ENCODE data around the gene CYFIP2. TPM values are rescaled to one million over a fixed set of nuclear protein-coding genes. Genes with fewer than 3 reads are reported as not detected.
A peak's percentile ranks its signal among the peaks of the same experiment; 100 is the strongest.

CYFIP2 gene
- total RNA-seq = 98.9 TPM
- 102 TPM for polyA plus RNA-seq
- long read RNA-seq, donor 1, full-length matches to known transcripts = 1 of 1 reads
- long read RNA-seq, donor 1, partial matches to known transcripts = 0 of 1 reads
- long read RNA-seq, donor 1, other reads (novel, unspliced or antisense) = 0 of 1 reads
- long read RNA-seq, donor 2 = 0 reads
- long read RNA-seq, donor 3, full-length matches to known transcripts = 16 of 16 reads
- long read RNA-seq, donor 3, partial matches to known transcripts = 0 of 16 reads
- long read RNA-seq, donor 3, other reads (novel, unspliced or antisense) = 0 of 16 reads
- long read RNA-seq, donor 4, full-length matches to known transcripts = 4 of 14 reads
- long read RNA-seq, donor 4, partial matches to known transcripts = 10 of 14 reads
- long read RNA-seq, donor 4, other reads (novel, unspliced or antisense) = 0 of 14 reads
- long read RNA-seq, donor 5, full-length matches to known transcripts = 20 of 35 reads
- long read RNA-seq, donor 5, partial matches to known transcripts = 15 of 35 reads
- long read RNA-seq, donor 5, other reads (novel, unspliced or antisense) = 0 of 35 reads
- long read RNA-seq, donor 6, full-length matches to known transcripts = 7 of 27 reads
- long read RNA-seq, donor 6, partial matches to known transcripts = 20 of 27 reads
- long read RNA-seq, donor 6, other reads (novel, unspliced or antisense) = 0 of 27 reads
- long read RNA-seq, donor 7, full-length matches to known transcripts = 10 of 21 reads
- long read RNA-seq, donor 7, partial matches to known transcripts = 11 of 21 reads
- long read RNA-seq, donor 7, other reads (novel, unspliced or antisense) = 0 of 21 reads
- long read RNA-seq, donor 8, full-length matches to known transcripts = 9 of 14 reads
- long read RNA-seq, donor 8, partial matches to known transcripts = 5 of 14 reads
- long read RNA-seq, donor 8, other reads (novel, unspliced or antisense) = 0 of 14 reads
- long read RNA-seq, donor 9, full-length matches to known transcripts = 6 of 12 reads
- long read RNA-seq, donor 9, partial matches to known transcripts = 6 of 12 reads
- long read RNA-seq, donor 9, other reads (novel, unspliced or antisense) = 0 of 12 reads
- long read RNA-seq, donor 10, full-length matches to known transcripts = 11 of 22 reads
- long read RNA-seq, donor 10, partial matches to known transcripts = 11 of 22 reads
- long read RNA-seq, donor 10, other reads (novel, unspliced or antisense) = 0 of 22 reads

- Histone ChIP-seq H3K4me3 (ENCODE audit: low read length in 2 of 2) (peak within 1 kb of the TSS; percentile 70 to 96), H3K4me1 (ENCODE audit: control insufficient read depth in 2 of 2, insufficient read depth in 2 of 2, low read length in 2 of 2) (peaks cover 48 to 65% of the 10 kb centered on the region in 2 donors), H3K27ac (ENCODE audit: low read depth in 1 of 2, low read length in 1 of 2) (peak within 1 kb of the TSS; percentile 94 to 99), H3K27me3 (ENCODE audit: control insufficient read depth in 2 of 2, insufficient read depth in 1 of 2, low read length in 1 of 2) (no peaks in the 10 kb centered on the region), H3K9me3 (ENCODE audit: control insufficient read depth in 2 of 2, insufficient read depth in 1 of 2, low read length in 1 of 2) (peaks cover 0 to 11% of the 10 kb centered on the region in 2 donors), H3K36me3 (ENCODE audit: control insufficient read depth in 2 of 2, insufficient read depth in 2 of 2, low read length in 1 of 2) (peaks cover 0 to 28% of the 10 kb centered on the region in 2 donors)
- WGBS = under 1% methylated on average over 58 of the region's 58 CpGs
- peak in 7 of 9 donors; percentile 64 to 92 (median 79) for DNase-seq (ENCODE audit: low read depth in 6 of 9, low spot score in 9 of 9)
Measured at GRCh38 chr5:157265714-157266285, at the start of gene CYFIP2. Gene CYFIP2, plus strand, starts transcription at chr5:157266123. Its CDS starts 19,239 bp downstream, at chr5:157285362.

- 92% methylated on average over 6 of the region's 6 CpGs for WGBS
Measured at GRCh38 chr5:157216391-157217142, 49.4 kb upstream of the CYFIP2 start.

GRCh38 chr5:157217289-157218024 is 48.5 kb upstream of the CYFIP2 start:
- Histone ChIP-seq H3K9me3 (ENCODE audit: control insufficient read depth in 2 of 2, insufficient read depth in 1 of 2, low read length in 1 of 2) (no peaks in the 10 kb centered on the region), H3K4me3 (ENCODE audit: low read length in 2 of 2) (no peak overlapping the region), H3K36me3 (ENCODE audit: control insufficient read depth in 2 of 2, insufficient read depth in 2 of 2, low read length in 1 of 2) (peaks cover 90 to 97% of the 10 kb centered on the region in 2 donors), H3K27ac (ENCODE audit: low read depth in 1 of 2, low read length in 1 of 2) (peak overlapping the region; percentile 77 to 92), H3K4me1 (ENCODE audit: control insufficient read depth in 2 of 2, insufficient read depth in 2 of 2, low read length in 2 of 2) (peaks cover 34 to 59% of the 10 kb centered on the region in 2 donors), H3K27me3 (ENCODE audit: control insufficient read depth in 2 of 2, insufficient read depth in 1 of 2, low read length in 1 of 2) (no peaks in the 10 kb centered on the region)
- 19% methylated on average over 5 of the region's 5 CpGs for WGBS
- peak in 4 of 9 donors; percentile 18 to 63 (median 29) for DNase-seq (ENCODE audit: low read depth in 6 of 9, low spot score in 9 of 9)

More at GRCh38 chr5:157216391-157217142, 49.4 kb upstream of the CYFIP2 start:
- Histone ChIP-seq H3K4me3 (ENCODE audit: low read length in 2 of 2) (no peak overlapping the region), H3K27ac (ENCODE audit: low read depth in 1 of 2, low read length in 1 of 2) (peak overlapping the region; percentile 12 to 92), H3K4me1 (ENCODE audit: control insufficient read depth in 2 of 2, insufficient read depth in 2 of 2, low read length in 2 of 2) (peaks cover 31 to 58% of the 10 kb centered on the region in 2 donors), H3K27me3 (ENCODE audit: control insufficient read depth in 2 of 2, insufficient read depth in 1 of 2, low read length in 1 of 2) (no peaks in the 10 kb centered on the region), H3K9me3 (ENCODE audit: control insufficient read depth in 2 of 2, insufficient read depth in 1 of 2, low read length in 1 of 2) (no peaks in the 10 kb centered on the region), H3K36me3 (ENCODE audit: control insufficient read depth in 2 of 2, insufficient read depth in 2 of 2, low read length in 1 of 2) (peaks cover 90 to 97% of the 10 kb centered on the region in 2 donors)
- no peak for DNase-seq (ENCODE audit: low read depth in 6 of 9, low spot score in 9 of 9)

- 81% methylated on average over 9 of the region's 9 CpGs for WGBS
- no peak overlapping the region for H3K4me3 ChIP-seq (ENCODE audit: low read length in 2 of 2)
- no peak for DNase-seq (ENCODE audit: low read depth in 6 of 9, low spot score in 9 of 9)
- H3K27ac ChIP-seq (ENCODE audit: low read depth in 1 of 2, low read length in 1 of 2) = no peak overlapping the region
- H3K4me1 ChIP-seq (ENCODE audit: control insufficient read depth in 2 of 2, insufficient read depth in 2 of 2, low read length in 2 of 2) = peaks cover 26 to 50% of the 10 kb centered on the region in 2 donors
- no peaks in the 10 kb centered on the region for H3K9me3 ChIP-seq (ENCODE audit: control insufficient read depth in 2 of 2, insufficient read depth in 1 of 2, low read length in 1 of 2)
- peaks cover 85 to 97% of the 10 kb centered on the region in 2 donors for H3K36me3 ChIP-seq (ENCODE audit: control insufficient read depth in 2 of 2, insufficient read depth in 2 of 2, low read length in 1 of 2)
- no peaks in the 10 kb centered on the region for H3K27me3 ChIP-seq (ENCODE audit: control insufficient read depth in 2 of 2, insufficient read depth in 1 of 2, low read length in 1 of 2)
Measured at GRCh38 chr5:157219491-157220271, 46.2 kb upstream of the CYFIP2 start.

GRCh38 chr5:157221959-157222358 is 44.0 kb upstream of the CYFIP2 start:
- Histone ChIP-seq H3K27me3 (ENCODE audit: control insufficient read depth in 2 of 2, insufficient read depth in 1 of 2, low read length in 1 of 2) (no peaks in the 10 kb centered on the region), H3K36me3 (ENCODE audit: control insufficient read depth in 2 of 2, insufficient read depth in 2 of 2, low read length in 1 of 2) (peaks cover 71 to 96% of the 10 kb centered on the region in 2 donors), H3K4me1 (ENCODE audit: control insufficient read depth in 2 of 2, insufficient read depth in 2 of 2, low read length in 2 of 2) (peaks cover 11 to 28% of the 10 kb centered on the region in 2 donors), H3K27ac (ENCODE audit: low read depth in 1 of 2, low read length in 1 of 2) (no peak overlapping the region), H3K9me3 (ENCODE audit: control insufficient read depth in 2 of 2, insufficient read depth in 1 of 2, low read length in 1 of 2) (no peaks in the 10 kb centered on the region), H3K4me3 (ENCODE audit: low read length in 2 of 2) (no peak overlapping the region)
- 79% methylated on average over 5 of the region's 5 CpGs for WGBS
- no peak for DNase-seq (ENCODE audit: low read depth in 6 of 9, low spot score in 9 of 9)

- peak overlapping the region in 1 of 2 donors; percentile 20 for H3K27ac ChIP-seq (ENCODE audit: low read depth in 1 of 2, low read length in 1 of 2)
- no peaks in the 10 kb centered on the region for H3K9me3 ChIP-seq (ENCODE audit: control insufficient read depth in 2 of 2, insufficient read depth in 1 of 2, low read length in 1 of 2)
- no peak for DNase-seq (ENCODE audit: low read depth in 6 of 9, low spot score in 9 of 9)
- peaks cover 65 to 94% of the 10 kb centered on the region in 2 donors for H3K36me3 ChIP-seq (ENCODE audit: control insufficient read depth in 2 of 2, insufficient read depth in 2 of 2, low read length in 1 of 2)
- WGBS = 81% methylated on average over 10 of the region's 10 CpGs
- H3K4me1 ChIP-seq (ENCODE audit: control insufficient read depth in 2 of 2, insufficient read depth in 2 of 2, low read length in 2 of 2) = peaks cover 4 to 21% of the 10 kb centered on the region in 2 donors
- H3K4me3 ChIP-seq (ENCODE audit: low read length in 2 of 2) = no peak overlapping the region
- H3K27me3 ChIP-seq (ENCODE audit: control insufficient read depth in 2 of 2, insufficient read depth in 1 of 2, low read length in 1 of 2) = no peaks in the 10 kb centered on the region
Measured at GRCh38 chr5:157222506-157223230, 43.3 kb upstream of the CYFIP2 start.
